Psoas muscle (tissue), 8 donors: ENCODE measurements around the gene GMPS. TPM values are rescaled to one million over a fixed set of nuclear protein-coding genes. Genes with fewer than 3 reads are reported as not detected.

Experiments used
- ATAC-seq, 4 donors: fragments of 200-7000 bp; cut with Tn5 transposase; one replicate each; pipeline ENCODE4 v1.9.1; 2020; ENCODE audit warnings: moderate library complexity in 3 of 4, mild to moderate bottlenecking in 2 of 4
- DNase-seq, 2 donors: peaks; one replicate each; pipeline ENCODE4 v3.0.0-alpha.2; 2020
- H3K27ac ChIP-seq: fragments of 200-600 bp; one replicate; pipeline ENCODE4 v1.8.0; 2022
- H3K27me3 ChIP-seq, 3 donors: fragments of 200-600 bp in 1 of 3; one replicate each; pipeline versions ENCODE4 v1.6.1 to v1.8.0; 2013 to 2022; ENCODE audit warnings: low read length in 2 of 3, mild to moderate bottlenecking in 2 of 3, moderate library complexity in 1 of 3; ENCODE audit not compliant: insufficient read depth in 3 of 3
- H3K36me3 ChIP-seq, 2 donors: fragments of 200-600 bp in 1 of 2; one replicate each; pipeline versions ENCODE4 v1.6.1 to v1.8.0; 2013 to 2022; ENCODE audit warnings: low read depth in 1 of 2, mild to moderate bottlenecking in 1 of 2, moderate library complexity in 1 of 2; ENCODE audit not compliant: insufficient read depth in 1 of 2
- H3K4me1 ChIP-seq: fragments of 200-600 bp; one replicate; pipeline ENCODE4 v1.8.0; 2022
- H3K4me3 ChIP-seq: fragments of 200-600 bp; one replicate; pipeline ENCODE4 v1.8.0; 2022; ENCODE audit warnings: mild to moderate bottlenecking
- H3K9me3 ChIP-seq: fragments of 200-600 bp; one replicate; pipeline ENCODE4 v1.8.0; 2022
- CTCF ChIP-seq: fragments of 200-600 bp; IDR thresholded peaks from one replicate; pipeline ENCODE4 v1.8.0; 2022; ENCODE audit warnings: antibody characterized with exemption
- WGBS, 3 donors: extraction: QIAGEN DNeasy Blood & Tissue Kit; methylation state at CpG; one replicate each; pipeline versions ENCODE4 v1.1.6 to v1.1.7; 2013; 5-methylcytosine and 5-hydroxymethylcytosine counted together
- intact Hi-C, 2 donors: fragments of 100-400 bp; cut with DNase I; formaldehyde crosslinking; loops; one replicate each; pipeline versions ENCODE4 v1.11.0 to v1.14.2; 2022
- polyA plus RNA-seq, 3 donors: library from polyadenylated mRNA; stranded (reverse); fragments of 200-250 nt; gene quantifications; one replicate each; pipeline ENCODE4 v1.2.3, GENCODE V29; 2013
- total RNA-seq, 4 donors: library from RNA; stranded (reverse); fragmentation: NEBNext Ultra II Directional in 2 of 4; extraction: Animal tissue kit (Norgen Biotek cat#: 25700) in 2 of 4; gene quantifications; one replicate each; pipeline versions ENCODE4 v1.2.1 to v1.2.4, GENCODE V29; 2021 to 2023
- donor health status: healthy with polysubstance abuse.
- donor health status: DM: no; HTN: no; CAD: no; lungs with moderate emphysema.
- donor health status: Bipolar disorder and iron deficiency.
- donor health status: healthy.
- donor health status: DM: yes; HTN: yes; CAD: no.
- donor health status: DM: no; HTN: no; CAD: no.
- donor health status: DM: no; HTN: no; CAD: no.
- donor health status: DM: yes; HTN: yes; CAD: no.

The GMPS gene
- total and polyA plus RNA-seq, 7 donors = 20.8 to 31.3 (median 27.8) TPM

DNA sequence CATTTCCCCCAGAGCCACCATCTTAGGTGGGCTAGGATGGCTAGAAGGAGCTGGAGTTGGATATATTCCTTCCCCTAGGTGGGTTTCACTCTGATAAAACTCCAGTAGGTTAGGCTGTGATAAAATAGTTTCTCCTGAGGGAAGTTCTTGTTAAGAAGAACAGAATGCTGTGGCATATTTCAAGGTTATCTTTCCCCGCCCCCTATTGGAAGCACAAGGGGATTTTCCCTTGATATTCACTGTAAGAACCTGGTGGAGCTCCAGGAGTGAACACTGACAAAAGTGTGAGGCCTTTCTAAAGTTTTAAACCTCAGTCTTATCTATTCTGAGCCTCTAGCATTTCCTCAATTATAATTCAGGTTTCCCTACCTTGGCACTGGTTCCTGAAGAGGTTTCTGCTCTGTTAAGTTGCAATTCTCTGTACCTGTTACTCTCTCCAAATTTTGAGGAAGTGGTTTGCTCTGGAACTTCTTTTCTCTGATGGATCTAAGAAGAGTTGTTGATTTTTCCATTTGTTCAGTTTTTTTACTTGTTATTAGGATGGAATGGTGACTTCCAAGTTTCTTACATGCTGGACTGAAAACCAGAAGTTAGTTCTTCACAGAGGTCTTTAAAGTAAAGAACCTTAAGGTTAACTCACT lies 113.5 kb downstream of the GMPS start:
- H3K4me3 ChIP-seq = no peak overlapping the region
- intact Hi-C loops = no loop called here
- H3K36me3 ChIP-seq = no peaks in the 10 kb centered on the region
- no peak for TF ChIP-seq CTCF
- ATAC-seq = no peak
- no peaks in the 10 kb centered on the region for H3K9me3 ChIP-seq
- no peaks in the 10 kb centered on the region for H3K27me3 ChIP-seq
- no peak overlapping the region for H3K27ac ChIP-seq
- 91 to 98% (median 96%) methylated on average over 1 of the region's 1 CpG for WGBS, 3 donors
- no peak for DNase-seq
- no peaks in the 10 kb centered on the region for H3K4me1 ChIP-seq

DNA sequence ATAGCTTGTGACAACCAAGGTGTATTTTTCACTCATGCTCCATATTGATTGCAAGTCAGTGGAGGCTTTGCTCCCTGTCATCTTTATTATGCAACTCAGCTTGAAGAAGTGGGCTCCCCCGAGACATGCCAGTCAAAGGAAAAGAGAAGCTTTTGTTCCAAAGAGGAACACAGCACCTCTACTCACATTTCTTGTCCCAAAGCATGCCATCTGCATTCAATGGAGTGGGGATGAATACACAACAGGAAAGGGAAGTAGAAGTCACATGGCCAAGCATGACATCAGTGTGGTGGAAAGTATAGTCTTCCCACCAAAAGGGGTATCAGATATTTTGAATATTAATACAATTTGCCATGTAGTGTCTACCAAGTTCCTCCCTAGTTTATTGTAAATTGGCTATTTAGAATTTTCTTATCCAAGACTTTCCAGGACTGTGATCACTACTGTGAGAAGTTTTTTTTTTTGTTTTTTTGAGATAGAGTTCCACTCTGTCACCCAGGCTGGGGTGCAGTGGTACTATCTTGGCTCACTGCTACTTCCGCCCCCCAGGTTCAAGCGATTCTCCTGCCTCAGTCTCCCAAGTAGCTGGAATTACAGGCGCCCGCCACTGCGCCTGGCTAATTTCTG lies 114.5 kb downstream of the GMPS start:
- Histone ChIP-seq H3K27me3 (no peaks in the 10 kb centered on the region), H3K27ac (no peak overlapping the region), H3K9me3 (no peaks in the 10 kb centered on the region), H3K4me1 (no peaks in the 10 kb centered on the region), H3K4me3 (no peak overlapping the region), H3K36me3 (no peaks in the 10 kb centered on the region)
- ATAC-seq (no peak), DNase-seq (no peak)
- WGBS, 3 donors = 92 to 93% (median 92%) methylated on average over 6 of the region's 6 CpGs
- no peak for TF ChIP-seq CTCF
- intact Hi-C loops = no loop called here

- Histone ChIP-seq H3K4me1 (no peaks in the 10 kb centered on the region), H3K27me3 (no peaks in the 10 kb centered on the region), H3K9me3 (no peaks in the 10 kb centered on the region), H3K4me3 (no peak overlapping the region), H3K27ac (no peak overlapping the region), H3K36me3 (no peaks in the 10 kb centered on the region)
- ATAC-seq (no peak), DNase-seq (no peak)
- no peak for TF ChIP-seq CTCF
- intact Hi-C loops = no loop called here
These were observed 119.1 kb downstream of the GMPS start for GRCh38 chr3:155989536-155989935.

- ATAC-seq (no peak), DNase-seq (no peak)
- no peaks in the 10 kb centered on the region for H3K9me3 ChIP-seq
- H3K27me3 ChIP-seq = peaks cover 0 to 1% (median 0%) of the 10 kb centered on the region in 3 donors
- WGBS, 3 donors = 31 to 48% (median 44%) methylated on average over 4 of the region's 4 CpGs
- no peak overlapping the region for H3K27ac ChIP-seq
- intact Hi-C loops = no loop called here
- H3K4me1 ChIP-seq = no peaks in the 10 kb centered on the region
- no peaks in the 10 kb centered on the region for H3K36me3 ChIP-seq
- no peak for TF ChIP-seq CTCF
- no peak overlapping the region for H3K4me3 ChIP-seq
These were observed 120.8 kb downstream of the GMPS start for GRCh38 chr3:155991212-155991611.

DNA sequence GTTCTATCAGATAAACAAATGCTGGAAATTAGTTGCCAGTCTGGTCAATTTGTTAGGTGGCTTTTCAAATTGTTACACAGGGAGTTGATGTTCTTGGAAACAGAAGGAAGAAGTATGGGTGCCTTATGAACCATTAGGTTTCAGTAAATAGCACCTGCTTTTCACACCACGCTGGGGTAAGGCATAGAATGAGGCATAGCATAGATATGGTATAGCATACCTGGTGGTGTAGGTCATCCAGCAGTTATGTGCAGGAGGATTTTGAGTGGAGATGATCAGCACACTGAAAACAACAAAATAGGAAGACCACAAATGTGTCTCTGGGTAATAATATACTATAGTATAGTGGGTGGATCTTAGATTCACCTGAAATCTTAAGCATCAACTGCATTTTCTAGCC lies 121.4 kb downstream of the GMPS start:
- no peak for ATAC-seq
- 76 to 94% (median 87%) methylated on average over 1 of the region's 1 CpG for WGBS, 3 donors
- Histone ChIP-seq H3K27ac (no peak overlapping the region), H3K36me3 (no peaks in the 10 kb centered on the region), H3K27me3 (peaks cover 0 to 1% (median 0%) of the 10 kb centered on the region in 3 donors), H3K4me3 (no peak overlapping the region), H3K9me3 (no peaks in the 10 kb centered on the region), H3K4me1 (no peaks in the 10 kb centered on the region)
- TF ChIP-seq CTCF = no peak
- intact Hi-C loops = no loop called here
- DNase-seq = no peak
